MCF 10A (cell line): ENCODE results near the gene PPP2R5C. TPM values are rescaled to one million over a fixed set of nuclear protein-coding genes. Genes with fewer than 3 reads are reported as not detected.
A peak's percentile ranks its signal among the peaks of the same experiment; 100 is the strongest.
"Not testable (repeated sequence)": the region's sequence is repeated elsewhere in the genome, so short reads cannot be mapped to it uniquely, and the experiment has no call there.

ENCODE experiments used
- BruUV-seq: library from RNA; stranded (reverse); fragments of 400-500 nt; replicated peaks from 2 replicates; lab custom pipeline; 2021; lab: Mats Ljungman, UMichigan
- CTCF ChIA-PET: fragments of 300-600 bp; sonication (Branson Sonifier 250); formaldehyde crosslinking; extraction: SDS; loops from one replicate; lab custom pipeline; 2021; ENCODE audit warnings: antibody characterized with exemption, inconsistent platforms; lab: Yijun Ruan, JAX
- POLR2A ChIA-PET: fragments of 300-600, 350-650 bp; sonication (Branson Sonifier 250); formaldehyde crosslinking; extraction: SDS; loops from one replicate; lab custom pipeline; 2020; ENCODE audit warnings: antibody characterized with exemption, inconsistent platforms; lab: Yijun Ruan, JAX
- DNase-seq: peaks from one replicate; pipeline ENCODE4 v3.0.0-alpha.2; 2018; ENCODE audit not compliant: unreplicated experiment
- H3K27ac Mint-ChIP-seq: one replicate; pipeline ENCODE4 v1.8.0; 2022; ENCODE audit warnings: mild to moderate bottlenecking, low read depth, mixed read lengths; ENCODE audit not compliant: unreplicated experiment
- H3K27me3 Mint-ChIP-seq: one replicate; pipeline ENCODE4 v1.8.0; 2022; ENCODE audit warnings: mixed read lengths; ENCODE audit not compliant: insufficient read depth, unreplicated experiment
- H3K36me3 Mint-ChIP-seq: one replicate; pipeline ENCODE4 v1.8.0; 2022; ENCODE audit warnings: mild to moderate bottlenecking, moderate library complexity, mixed read lengths; ENCODE audit not compliant: insufficient read depth, unreplicated experiment
- H3K4me1 Mint-ChIP-seq: one replicate; pipeline ENCODE4 v1.8.0; 2022; ENCODE audit warnings: mixed read lengths; ENCODE audit not compliant: insufficient read depth, unreplicated experiment
- H3K4me3 Mint-ChIP-seq: one replicate; pipeline ENCODE4 v1.8.0; 2022; ENCODE audit warnings: mild to moderate bottlenecking, moderate library complexity, mixed read lengths; ENCODE audit not compliant: unreplicated experiment
- H3K9me3 Mint-ChIP-seq: one replicate; pipeline ENCODE4 v1.8.0; 2022; ENCODE audit warnings: mixed read lengths; ENCODE audit not compliant: unreplicated experiment
- CTCF ChIP-seq: fragments of 200-600 bp; IDR thresholded peaks from one replicate; pipeline ENCODE4 v1.8.0; 2022; ENCODE audit warnings: antibody characterized with exemption, mild to moderate bottlenecking; ENCODE audit not compliant: unreplicated experiment
- intact Hi-C: fragments of 100-400 bp; cut with micrococcal nuclease; formaldehyde crosslinking; loops from 2 replicates; pipeline ENCODE4 v1.14.1; 2022
- total RNA-seq: library from RNA; stranded (reverse); gene quantifications from 2 replicates; pipeline ENCODE4 v1.2.3, GENCODE V29; 2022

The PPP2R5C gene
- total RNA-seq, 1 experiment from 2014 or later: 118 TPM

GRCh38 chr14:101968186-101968585 is 206.7 kb downstream of the PPP2R5C start:
- CTCF ChIA-PET: interaction anchor here (0.6 to 0.8 kb wide), 3 partner anchors 125 to 265 kb away, joined by 3 to 5 read pairs (median 3); no protein-coding TSS in a partner anchor
- no peak for DNase-seq
- peaks cover 30% of the 10 kb centered on the region for H3K4me1 Mint-ChIP-seq
- peak overlapping the region; percentile 71 for H3K27ac Mint-ChIP-seq
- H3K27me3 Mint-ChIP-seq: no peaks in the 10 kb centered on the region
- intact Hi-C loops: no loop called here
- no peak for TF ChIP-seq CTCF
- peaks cover 36% of the 10 kb centered on the region for H3K36me3 Mint-ChIP-seq
- no peak overlapping the region for H3K4me3 Mint-ChIP-seq
- H3K9me3 Mint-ChIP-seq: no peaks in the 10 kb centered on the region
- no TSS peak for BruUV-seq
- POLR2A ChIA-PET: interaction anchor here (1.0 to 4.0 kb wide), 6 partner anchors 9 to 349 kb away, joined by 3 to 22 read pairs (median 8); no protein-coding TSS in a partner anchor

- peaks cover 32% of the 10 kb centered on the region for H3K4me1 Mint-ChIP-seq
- H3K27me3 Mint-ChIP-seq: no peaks in the 10 kb centered on the region
- no peak overlapping the region for H3K4me3 Mint-ChIP-seq
- intact Hi-C loops: no loop called here
- H3K9me3 Mint-ChIP-seq: no peaks in the 10 kb centered on the region
- POLR2A ChIA-PET: interaction anchor here (1.0 kb wide), 1 partner anchor 207 kb away, joined by 3 read pairs; no protein-coding TSS in a partner anchor
- BruUV-seq: no TSS peak
- H3K36me3 Mint-ChIP-seq: peaks cover 36% of the 10 kb centered on the region
- no peak for DNase-seq
- no peak for TF ChIP-seq CTCF
- no peak overlapping the region for H3K27ac Mint-ChIP-seq
- CTCF ChIA-PET: interaction anchor here (0.5 kb wide), 1 partner anchor 95 kb away, joined by 3 read pairs; no protein-coding TSS in a partner anchor
These were observed 208.0 kb downstream of the PPP2R5C start for GRCh38 chr14:101969481-101969880.

- POLR2A ChIA-PET: interaction anchor here (2.3 to 3.1 kb wide), 3 partner anchors 9 to 22 kb away, joined by 12 to 20 read pairs (median 15); no protein-coding TSS in a partner anchor
- intact Hi-C loops: no loop called here
- peaks cover 47% of the 10 kb centered on the region for H3K36me3 Mint-ChIP-seq
- peak overlapping the region; percentile 21 for H3K4me3 Mint-ChIP-seq
- BruUV-seq: no TSS peak
- peaks cover 39% of the 10 kb centered on the region for H3K4me1 Mint-ChIP-seq
- H3K9me3 Mint-ChIP-seq: no peaks in the 10 kb centered on the region
- H3K27me3 Mint-ChIP-seq: no peaks in the 10 kb centered on the region
- CTCF ChIA-PET: interaction anchor here (0.6 kb wide), 1 partner anchor 8 kb away, joined by 3 read pairs; no protein-coding TSS in a partner anchor
- no peak for TF ChIP-seq CTCF
- DNase-seq: no peak
- peak overlapping the region; percentile 64 for H3K27ac Mint-ChIP-seq
These were observed 209.4 kb downstream of the PPP2R5C start for GRCh38 chr14:101970830-101971400.

- H3K4me3 Mint-ChIP-seq, DNase-seq, H3K27me3 Mint-ChIP-seq, H3K9me3 Mint-ChIP-seq, intact Hi-C loops, BruUV-seq, H3K27ac Mint-ChIP-seq: not testable (repeated sequence)
- H3K4me1 Mint-ChIP-seq: peaks cover 39% of the 10 kb centered on the region
- H3K36me3 Mint-ChIP-seq: peaks cover 52% of the 10 kb centered on the region
- ChIA-PET POLR2A (interaction anchor here (1.7 to 4.0 kb wide), 6 partner anchors 7 to 114 kb away, joined by 3 to 34 read pairs (median 14); partner anchors contain the start of gene DYNC1H1), CTCF (interaction anchor here (0.6 to 4.6 kb wide), 4 partner anchors 9 to 201 kb away, joined by 3 to 31 read pairs (median 4); no protein-coding TSS in a partner anchor)
These were observed 209.9 kb downstream of the PPP2R5C start for GRCh38 chr14:101971458-101971857.
